ENCODE results near the gene DAPK2.

Gene DAPK2

DNA sequence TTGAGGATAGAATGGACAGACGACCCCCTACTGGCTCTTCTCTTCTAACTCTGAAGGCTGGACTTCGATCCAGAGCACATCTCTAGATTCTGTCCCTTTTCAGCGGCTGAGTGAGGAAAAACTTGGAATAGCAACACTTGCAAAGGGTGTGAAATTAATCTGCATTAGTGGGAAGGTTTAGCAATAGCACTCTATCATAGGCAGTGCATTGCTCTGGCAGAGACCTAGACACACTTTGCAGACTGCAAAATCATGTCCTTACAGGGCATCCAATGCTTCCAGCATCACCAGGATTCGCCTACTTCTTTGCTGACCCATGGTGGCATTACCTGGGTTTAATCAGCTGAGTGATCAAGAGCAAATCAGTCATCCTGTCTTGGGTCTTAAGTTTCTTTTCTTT, 43.1 kb downstream of the DAPK2 start:
- no peak for DNase-seq (ENCODE audit: low spot score)
- no peak for TF ChIP-seq CTCF (IDR thresholded peaks at IDR 0.05; ENCODE audit: extremely low read depth, missing control alignments)

DNA sequence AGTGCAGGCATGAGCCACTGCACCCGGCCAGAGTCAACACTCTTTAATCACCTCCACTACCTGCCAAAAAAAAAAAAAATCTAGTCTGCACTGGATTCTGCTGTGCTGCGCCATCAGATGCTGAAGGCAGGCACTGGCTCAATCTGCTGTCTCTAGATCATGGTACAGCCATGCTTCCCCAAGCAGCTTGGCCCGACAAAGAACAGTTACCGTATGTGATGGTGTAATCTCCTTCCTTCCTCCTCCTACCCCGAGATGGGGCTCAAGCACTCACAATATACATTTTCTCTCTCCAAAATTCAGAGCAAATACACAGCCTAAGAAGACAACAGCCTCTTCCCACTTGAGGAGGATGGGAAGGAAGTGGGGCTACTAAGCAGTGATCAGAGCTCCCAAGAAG, 45.1 kb downstream of the DAPK2 start:
- TF ChIP-seq CTCF (IDR thresholded peaks at IDR 0.05; ENCODE audit: extremely low read depth, missing control alignments), result no peak
- DNase-seq (ENCODE audit: low spot score), result no peak

DNA sequence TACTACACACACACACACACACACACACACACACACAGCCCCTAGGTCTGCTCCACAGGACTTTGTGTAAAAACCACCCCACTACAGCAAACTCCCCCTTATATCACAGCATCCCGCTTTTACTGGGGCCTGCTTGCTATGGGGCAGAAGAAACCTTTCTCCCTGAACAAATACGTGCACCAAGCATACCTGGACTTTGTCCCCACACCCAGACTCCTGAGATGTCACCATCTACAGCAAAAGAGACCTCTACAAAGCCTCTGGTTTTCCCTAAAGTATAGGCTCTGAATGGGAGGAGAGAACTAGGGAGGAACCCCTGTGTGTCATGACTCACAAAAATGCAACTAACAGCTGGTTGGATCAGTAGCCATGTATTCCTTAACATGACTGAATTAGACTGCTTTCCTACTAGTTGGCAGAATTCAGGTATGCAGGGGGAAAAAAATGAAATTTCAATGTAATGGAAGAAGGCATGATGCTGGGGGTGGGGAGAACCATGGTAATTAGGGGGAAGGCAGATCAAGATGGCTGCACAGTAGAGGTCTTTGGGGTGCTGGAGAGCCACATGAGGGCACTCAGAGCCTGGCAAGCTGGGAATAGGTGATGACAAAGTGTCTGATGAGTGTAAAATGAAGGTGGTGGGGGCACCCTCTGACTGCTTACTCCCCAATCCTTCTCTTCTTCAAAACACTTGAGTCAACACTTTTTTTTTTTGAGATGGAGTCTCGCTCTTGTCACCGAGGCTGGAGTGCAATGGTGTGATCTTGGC, 45.9 kb downstream of the DAPK2 start:
- no peak for DNase-seq (ENCODE audit: low spot score)
- TF ChIP-seq CTCF (IDR thresholded peaks at IDR 0.05; ENCODE audit: extremely low read depth, missing control alignments), result no peak

- DNase-seq (ENCODE audit: low spot score), result no peak
- no peak for TF ChIP-seq CTCF (IDR thresholded peaks at IDR 0.05; ENCODE audit: extremely low read depth, missing control alignments)
Measured at GRCh38 chr15:63999177-63999576, 47.1 kb downstream of the DAPK2 start.

DNA sequence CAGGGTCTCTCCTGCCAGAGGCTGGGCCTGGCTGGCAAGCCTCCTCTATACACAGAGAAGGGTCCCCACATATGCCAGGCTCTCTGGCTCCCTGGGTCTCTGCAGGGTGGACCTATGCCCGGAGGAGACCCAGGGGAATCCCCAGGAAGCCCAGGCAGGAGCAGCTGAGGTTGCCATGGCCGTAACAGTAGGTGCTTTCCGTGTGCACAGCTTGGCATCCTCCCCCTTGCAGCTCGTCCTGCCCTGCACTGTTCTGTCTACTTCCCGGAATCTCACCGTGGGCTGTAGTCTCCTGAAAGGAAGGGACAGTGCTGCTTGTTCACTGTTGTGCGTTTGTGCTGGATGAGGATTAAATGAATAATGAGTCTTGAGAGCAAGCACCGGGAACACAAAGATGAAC, 47.8 kb downstream of the DAPK2 start:
- DNase-seq (ENCODE audit: low spot score), result no peak
- no peak for TF ChIP-seq CTCF (IDR thresholded peaks at IDR 0.05; ENCODE audit: extremely low read depth, missing control alignments)

GRCh38 chr15:63997715-63998442, 48.4 kb downstream of the DAPK2 start:
- DNase-seq (ENCODE audit: low spot score), result no peak
- no peak for TF ChIP-seq CTCF (IDR thresholded peaks at IDR 0.05; ENCODE audit: extremely low read depth, missing control alignments)

- TF ChIP-seq CTCF (IDR thresholded peaks at IDR 0.05; ENCODE audit: extremely low read depth, missing control alignments), result no peak
- no peak for DNase-seq (ENCODE audit: low spot score)
Measured at GRCh38 chr15:63996794-63997357, 49.4 kb downstream of the DAPK2 start.
